Ishikawa (cell line): ENCODE measurements around the gene PEMT.

Experiments
- CEBPB ChIP-seq: IDR thresholded peaks from 2 replicates; pipeline ENCODE4 v1.6.1; 2012
- CREB1 ChIP-seq: IDR thresholded peaks from 2 replicates; pipeline ENCODE4 v1.6.1; 2012; ENCODE audit warnings: low read depth
- EGR1 ChIP-seq: IDR thresholded peaks from 2 replicates; pipeline ENCODE4 v1.6.1; 2012
- EP300 ChIP-seq: IDR thresholded peaks from 2 replicates; pipeline ENCODE4 v1.6.1; 2012; ENCODE audit warnings: borderline replicate concordance
- FOXM1 ChIP-seq: IDR thresholded peaks from 2 replicates; pipeline ENCODE4 v1.6.1; 2012; ENCODE audit warnings: low read depth, borderline replicate concordance
- NFIC ChIP-seq: IDR thresholded peaks from 2 replicates; pipeline ENCODE4 v1.6.1; 2012
- RAD21 ChIP-seq: IDR thresholded peaks from 2 replicates; pipeline ENCODE4 v1.6.1; 2012; ENCODE audit warnings: low read depth
- TAF1 ChIP-seq: IDR thresholded peaks from 2 replicates; pipeline ENCODE4 v1.6.1; 2012; ENCODE audit warnings: low read depth, mild to moderate bottlenecking
- TCF12 ChIP-seq: IDR thresholded peaks from 2 replicates; pipeline ENCODE4 v1.6.1; 2012; ENCODE audit warnings: low read depth
- TEAD4 ChIP-seq: IDR thresholded peaks from 2 replicates; pipeline ENCODE4 v1.6.1; 2012
- YY1 ChIP-seq: IDR thresholded peaks from 2 replicates; pipeline ENCODE4 v1.6.1; 2012; ENCODE audit warnings: low read depth
- ZBTB7A ChIP-seq: IDR thresholded peaks from 2 replicates; pipeline ENCODE4 v1.6.1; 2012; ENCODE audit warnings: low read depth
- TF ChIP-seq, protein P1 (sequence below): IDR thresholded peaks from 2 replicates; pipeline ENCODE4 v1.6.1; 2012; ENCODE audit warnings: low read depth, mild to moderate bottlenecking
- TF ChIP-seq, protein P2 (sequence below): IDR thresholded peaks from 2 replicates; pipeline ENCODE4 v1.6.1; 2012
- TF ChIP-seq, protein P3 (sequence below): IDR thresholded peaks from 2 replicates; pipeline ENCODE4 v1.6.1; 2012

The PEMT gene

DNA sequence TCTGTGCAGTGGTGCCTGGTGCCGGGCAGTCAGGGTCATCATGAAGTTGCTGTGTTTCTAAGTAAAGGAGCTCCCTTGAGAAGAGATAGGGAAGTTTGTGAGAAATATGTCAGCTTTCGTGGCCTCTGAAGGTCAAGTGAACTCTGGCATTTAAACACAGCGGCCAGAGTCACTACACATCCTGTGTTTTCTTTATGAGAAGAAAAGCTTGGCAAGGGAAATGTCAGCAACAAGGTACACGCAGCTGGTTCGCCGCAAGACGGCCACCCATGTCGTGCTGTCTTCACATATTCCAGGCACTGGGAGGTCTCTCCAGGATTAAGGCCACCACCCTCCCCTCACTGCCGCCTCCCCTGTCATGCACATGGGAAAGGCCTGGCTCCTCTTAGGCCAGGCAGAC lies 33.2 kb upstream of the PEMT start:
- TF ChIP-seq EP300 (no peak), NFIC (no peak), CREB1 (no peak), RAD21 (no peak)
- TF ChIP-seq, protein P1, sequence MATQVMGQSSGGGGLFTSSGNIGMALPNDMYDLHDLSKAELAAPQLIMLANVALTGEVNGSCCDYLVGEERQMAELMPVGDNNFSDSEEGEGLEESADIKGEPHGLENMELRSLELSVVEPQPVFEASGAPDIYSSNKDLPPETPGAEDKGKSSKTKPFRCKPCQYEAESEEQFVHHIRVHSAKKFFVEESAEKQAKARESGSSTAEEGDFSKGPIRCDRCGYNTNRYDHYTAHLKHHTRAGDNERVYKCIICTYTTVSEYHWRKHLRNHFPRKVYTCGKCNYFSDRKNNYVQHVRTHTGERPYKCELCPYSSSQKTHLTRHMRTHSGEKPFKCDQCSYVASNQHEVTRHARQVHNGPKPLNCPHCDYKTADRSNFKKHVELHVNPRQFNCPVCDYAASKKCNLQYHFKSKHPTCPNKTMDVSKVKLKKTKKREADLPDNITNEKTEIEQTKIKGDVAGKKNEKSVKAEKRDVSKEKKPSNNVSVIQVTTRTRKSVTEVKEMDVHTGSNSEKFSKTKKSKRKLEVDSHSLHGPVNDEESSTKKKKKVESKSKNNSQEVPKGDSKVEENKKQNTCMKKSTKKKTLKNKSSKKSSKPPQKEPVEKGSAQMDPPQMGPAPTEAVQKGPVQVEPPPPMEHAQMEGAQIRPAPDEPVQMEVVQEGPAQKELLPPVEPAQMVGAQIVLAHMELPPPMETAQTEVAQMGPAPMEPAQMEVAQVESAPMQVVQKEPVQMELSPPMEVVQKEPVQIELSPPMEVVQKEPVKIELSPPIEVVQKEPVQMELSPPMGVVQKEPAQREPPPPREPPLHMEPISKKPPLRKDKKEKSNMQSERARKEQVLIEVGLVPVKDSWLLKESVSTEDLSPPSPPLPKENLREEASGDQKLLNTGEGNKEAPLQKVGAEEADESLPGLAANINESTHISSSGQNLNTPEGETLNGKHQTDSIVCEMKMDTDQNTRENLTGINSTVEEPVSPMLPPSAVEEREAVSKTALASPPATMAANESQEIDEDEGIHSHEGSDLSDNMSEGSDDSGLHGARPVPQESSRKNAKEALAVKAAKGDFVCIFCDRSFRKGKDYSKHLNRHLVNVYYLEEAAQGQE = no peak

DNA sequence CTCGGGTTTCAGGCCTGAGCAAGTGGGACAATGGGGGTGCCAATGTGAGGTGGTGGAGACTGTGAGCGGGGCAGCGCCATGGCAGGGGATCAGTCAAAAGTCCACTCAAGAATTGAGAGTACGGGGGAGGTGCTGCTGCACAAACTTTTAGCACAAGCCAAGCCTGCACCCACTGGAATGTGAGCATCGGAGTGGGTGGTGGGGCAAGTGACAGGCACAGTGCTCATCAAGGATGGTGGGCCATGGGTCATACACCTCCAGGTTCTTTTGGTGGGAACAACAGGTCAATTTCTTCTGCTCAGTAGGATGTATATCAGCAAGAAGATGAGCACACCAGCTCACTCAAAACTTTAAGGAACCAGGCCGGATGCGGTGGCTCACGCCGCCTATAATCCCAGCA lies 32.4 kb upstream of the PEMT start:
- TF ChIP-seq FOXM1 = no peak
- TF ChIP-seq, protein P2, sequence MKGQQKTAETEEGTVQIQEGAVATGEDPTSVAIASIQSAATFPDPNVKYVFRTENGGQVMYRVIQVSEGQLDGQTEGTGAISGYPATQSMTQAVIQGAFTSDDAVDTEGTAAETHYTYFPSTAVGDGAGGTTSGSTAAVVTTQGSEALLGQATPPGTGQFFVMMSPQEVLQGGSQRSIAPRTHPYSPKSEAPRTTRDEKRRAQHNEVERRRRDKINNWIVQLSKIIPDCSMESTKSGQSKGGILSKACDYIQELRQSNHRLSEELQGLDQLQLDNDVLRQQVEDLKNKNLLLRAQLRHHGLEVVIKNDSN = no peak
- no peak for TF ChIP-seq EP300
- TF ChIP-seq, protein P1 = no peak
- no peak for TF ChIP-seq TEAD4
- TF ChIP-seq TAF1 = no peak
- no peak for TF ChIP-seq CREB1
- TF ChIP-seq, protein P3, sequence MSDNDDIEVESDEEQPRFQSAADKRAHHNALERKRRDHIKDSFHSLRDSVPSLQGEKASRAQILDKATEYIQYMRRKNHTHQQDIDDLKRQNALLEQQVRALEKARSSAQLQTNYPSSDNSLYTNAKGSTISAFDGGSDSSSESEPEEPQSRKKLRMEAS = no peak

DNA sequence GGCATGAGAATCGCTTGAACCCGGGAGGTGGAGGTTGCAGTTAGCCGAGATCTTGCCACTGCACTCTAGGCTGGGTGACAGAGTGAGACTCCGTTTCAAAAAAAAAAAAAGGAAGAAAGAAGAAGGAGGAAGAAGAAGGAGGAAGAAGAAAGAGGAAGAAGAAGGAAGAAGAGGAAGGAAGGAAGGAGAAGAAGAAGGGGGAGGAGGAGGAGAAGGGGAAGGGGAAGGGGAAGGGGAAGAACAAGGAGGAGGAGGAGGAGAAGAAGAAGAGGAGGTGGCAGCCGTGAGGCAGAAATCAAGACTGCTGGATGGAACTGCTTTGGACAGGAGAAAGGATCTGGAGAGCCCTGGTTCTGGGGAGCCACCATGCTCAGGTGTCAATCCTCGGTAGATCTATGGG lies 29.7 kb upstream of the PEMT start:
- TF ChIP-seq, protein P3 = no peak
- TF ChIP-seq NFIC = no peak
- TF ChIP-seq EP300 = no peak
- no peak for TF ChIP-seq TCF12
- no peak for TF ChIP-seq CEBPB
- TF ChIP-seq TAF1 = no peak
- no peak for TF ChIP-seq RAD21
- no peak for TF ChIP-seq YY1
- TF ChIP-seq, protein P1 = no peak
- TF ChIP-seq EGR1 = no peak
- no peak for TF ChIP-seq FOXM1
- TF ChIP-seq, protein P2 = no peak
- TF ChIP-seq TEAD4 = no peak
- TF ChIP-seq CREB1 = no peak

DNA sequence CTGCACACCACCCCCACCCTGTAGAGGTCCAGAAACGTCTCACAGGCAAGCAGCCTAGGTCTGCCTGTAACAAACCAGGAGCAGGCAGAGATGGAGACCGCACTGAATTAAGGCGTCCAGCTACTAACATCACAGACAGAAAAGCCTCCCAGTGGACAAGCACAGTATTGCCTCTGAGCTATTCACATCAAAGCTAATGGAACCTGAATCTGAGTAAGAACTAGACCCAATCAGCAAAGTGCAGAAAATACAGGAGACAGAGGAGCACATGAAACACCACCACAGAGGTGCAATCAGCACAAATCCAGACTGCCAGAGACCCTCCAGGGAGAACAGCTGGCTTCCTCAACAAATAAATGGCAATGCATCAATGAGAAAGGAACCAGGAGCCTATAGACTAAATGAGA lies 22.2 kb upstream of the PEMT start:
- TF ChIP-seq RAD21 (peak; percentile 43), EP300 (no peak)

DNA sequence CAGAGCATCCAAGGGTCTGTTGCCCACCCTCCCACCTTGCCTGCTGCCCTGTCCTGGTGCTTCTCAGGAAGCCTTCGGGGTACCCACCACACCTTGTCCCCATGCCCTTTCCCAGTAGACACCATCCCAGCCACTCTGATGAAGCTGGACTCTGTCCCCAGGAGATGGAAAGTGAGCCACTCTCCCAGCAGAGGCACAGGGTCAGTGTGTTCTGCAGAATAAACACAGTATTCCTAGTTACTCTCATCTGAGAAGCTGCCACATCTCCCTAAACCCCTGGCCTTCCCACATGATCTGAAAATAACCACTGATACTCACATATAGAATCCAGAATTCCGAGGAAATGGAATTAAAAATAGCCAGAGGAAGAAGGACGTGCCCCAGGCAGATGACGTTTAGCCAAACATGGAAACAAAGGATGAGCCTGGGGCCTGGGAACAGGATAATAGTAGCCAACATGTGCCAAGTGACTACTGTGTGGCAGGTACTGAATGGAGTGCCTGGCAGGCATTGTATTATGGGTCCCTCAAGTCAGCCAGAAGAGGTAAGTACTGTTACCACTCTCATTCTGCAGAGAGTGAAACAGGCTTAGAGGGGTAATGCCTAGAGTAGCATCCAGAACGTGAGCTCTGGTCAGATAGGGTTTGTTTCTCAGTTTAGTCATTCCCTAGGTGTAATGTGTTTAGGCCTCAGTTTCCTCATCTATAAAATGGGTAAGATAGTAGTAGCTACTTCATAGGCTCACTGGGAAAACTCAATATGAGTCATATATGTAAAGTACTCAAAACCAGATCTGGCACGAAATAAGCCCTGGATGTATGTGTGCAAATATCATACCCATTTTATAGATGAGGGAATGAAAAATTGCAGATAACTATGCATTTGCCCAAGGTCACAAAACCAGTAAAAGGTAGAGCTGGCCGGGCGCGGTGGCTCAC lies 20.8 kb upstream of the PEMT start:
- TF ChIP-seq, protein P2 = no peak
- TF ChIP-seq TCF12 (no peak), TEAD4 (no peak), EP300 (no peak), TAF1 (no peak), ZBTB7A (no peak), EGR1 (no peak), CEBPB (no peak)
- TF ChIP-seq, protein P3 = no peak
- TF ChIP-seq, protein P1 = no peak
